A673 (cell line): Measurements from ENCODE around the gene SLC28A1. TPM values are rescaled to one million over a fixed set of nuclear protein-coding genes. Genes with fewer than 3 reads are reported as not detected.

Experiments used
- BruUV-seq: library from RNA; stranded (reverse); fragments of 400-500 nt; replicated peaks from 2 replicates; lab custom pipeline; 2021; lab: Mats Ljungman, UMichigan
- CTCF ChIA-PET: fragments of 300-600 bp; sonication (Branson Sonifier 250); formaldehyde crosslinking; loops from one replicate; lab custom pipeline; 2022; ENCODE audit warnings: antibody characterized with exemption; lab: Charles Lee
- POLR2A ChIA-PET: fragments of 300-600 bp; sonication (Branson Sonifier 250); formaldehyde crosslinking; loops from one replicate; lab custom pipeline; 2022; ENCODE audit warnings: antibody characterized with exemption; ENCODE audit not compliant: low non-redundant PET; lab: Charles Lee
- DNase-seq: peaks from one replicate; pipeline ENCODE4 v3.0.0-alpha.2; 2015; ENCODE audit warnings: low spot score
- H3K27ac ChIP-seq: fragments of 200-600 bp; sonication (generic); 2 replicates; pipeline ENCODE4 v1.5.1; 2016; ENCODE audit warnings: mixed run types, low read depth, mild to moderate bottlenecking, mixed read lengths, antibody characterized with exemption, low read length; ENCODE audit not compliant: poor library complexity, severe bottlenecking
- H3K27me3 ChIP-seq: fragments of 200-600 bp; sonication (generic); replicated peaks from 2 replicates; pipeline ENCODE4 v1.6.1; 2017; ENCODE audit warnings: mixed run types, low read depth, mild to moderate bottlenecking, mixed read lengths, antibody characterized with exemption, low read length; ENCODE audit not compliant: insufficient read depth, poor library complexity
- H3K36me3 ChIP-seq: fragments of 200-600 bp; sonication (generic); 2 replicates; pipeline ENCODE4 v1.6.1; 2016; ENCODE audit warnings: mixed run types, mild to moderate bottlenecking, mixed read lengths, antibody characterized with exemption, low read length; ENCODE audit not compliant: insufficient read depth, poor library complexity, severe bottlenecking
- H3K4me1 ChIP-seq: fragments of 200-600 bp; sonication (generic); 2 replicates; pipeline ENCODE4 v1.6.1; 2017; ENCODE audit warnings: mixed run types, mild to moderate bottlenecking, mixed read lengths, antibody characterized with exemption, low read length; ENCODE audit not compliant: insufficient read depth, poor library complexity, severe bottlenecking
- H3K4me3 ChIP-seq: fragments of 200-600 bp; sonication (generic); 2 replicates; pipeline ENCODE4 v1.5.1; 2016; ENCODE audit warnings: low read depth, mixed run types, mild to moderate bottlenecking, mixed read lengths, low read length; ENCODE audit not compliant: poor library complexity, severe bottlenecking
- H3K9me3 ChIP-seq: fragments of 200-600 bp; sonication (generic); 2 replicates; pipeline ENCODE4 v1.6.1; 2016; ENCODE audit warnings: mixed run types, low read depth, mild to moderate bottlenecking, mixed read lengths, antibody characterized with exemption, low read length; ENCODE audit not compliant: poor library complexity, severe bottlenecking
- EZH2 ChIP-seq: fragments of 200-600 bp; sonication (generic); IDR thresholded peaks from 2 replicates; pipeline ENCODE4 v1.6.1; 2017; ENCODE audit warnings: borderline replicate concordance, low read depth, mild to moderate bottlenecking, mixed read lengths, antibody characterized with exemption, low read length; ENCODE audit not compliant: poor library complexity, severe bottlenecking
- intact Hi-C: fragments of 100-400 bp; cut with micrococcal nuclease; formaldehyde crosslinking; loops from one replicate; pipeline ENCODE4 v1.10.0; 2022; ENCODE audit not compliant: unreplicated experiment
- total RNA-seq: library from RNA; stranded (reverse); gene quantifications from 2 replicates; pipeline ENCODE4 v1.2.3, GENCODE V29; 2021
- TF ChIP-seq, protein P1 (sequence below): fragments of 300-800, 200-600 bp; sonication (generic); conservative IDR thresholded peaks from 2 replicates; pipeline ENCODE4 v1.5.1; 2017; ENCODE audit warnings: low read depth, mild to moderate bottlenecking, antibody characterized with exemption, low read length, moderate library complexity, mixed read lengths

Gene SLC28A1
- total RNA-seq, 1 experiment from 2014 or later, result not detected

- no TSS peak for BruUV-seq
- H3K4me3 ChIP-seq, result no peak overlapping the region
- intact Hi-C loops, result no loop called here
- ChIA-PET CTCF (no interaction called here), POLR2A (no interaction called here)
- TF ChIP-seq, protein P1, sequence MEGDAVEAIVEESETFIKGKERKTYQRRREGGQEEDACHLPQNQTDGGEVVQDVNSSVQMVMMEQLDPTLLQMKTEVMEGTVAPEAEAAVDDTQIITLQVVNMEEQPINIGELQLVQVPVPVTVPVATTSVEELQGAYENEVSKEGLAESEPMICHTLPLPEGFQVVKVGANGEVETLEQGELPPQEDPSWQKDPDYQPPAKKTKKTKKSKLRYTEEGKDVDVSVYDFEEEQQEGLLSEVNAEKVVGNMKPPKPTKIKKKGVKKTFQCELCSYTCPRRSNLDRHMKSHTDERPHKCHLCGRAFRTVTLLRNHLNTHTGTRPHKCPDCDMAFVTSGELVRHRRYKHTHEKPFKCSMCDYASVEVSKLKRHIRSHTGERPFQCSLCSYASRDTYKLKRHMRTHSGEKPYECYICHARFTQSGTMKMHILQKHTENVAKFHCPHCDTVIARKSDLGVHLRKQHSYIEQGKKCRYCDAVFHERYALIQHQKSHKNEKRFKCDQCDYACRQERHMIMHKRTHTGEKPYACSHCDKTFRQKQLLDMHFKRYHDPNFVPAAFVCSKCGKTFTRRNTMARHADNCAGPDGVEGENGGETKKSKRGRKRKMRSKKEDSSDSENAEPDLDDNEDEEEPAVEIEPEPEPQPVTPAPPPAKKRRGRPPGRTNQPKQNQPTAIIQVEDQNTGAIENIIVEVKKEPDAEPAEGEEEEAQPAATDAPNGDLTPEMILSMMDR, result no peak
- TF ChIP-seq EZH2, result no peak
- H3K9me3 ChIP-seq, result no peaks in the 10 kb centered on the region
- no peaks in the 10 kb centered on the region for H3K4me1 ChIP-seq
- DNase-seq, result no peak
- no peaks in the 10 kb centered on the region for H3K36me3 ChIP-seq
- H3K27me3 ChIP-seq, result no peaks in the 10 kb centered on the region
- H3K27ac ChIP-seq, result no peak overlapping the region
These were observed 3.5 kb upstream of the SLC28A1 start for GRCh38 chr15:84880822-84881519.

- no TSS peak for BruUV-seq
- ChIA-PET POLR2A (no interaction called here), CTCF (no interaction called here)
- Histone ChIP-seq H3K36me3 (no peaks in the 10 kb centered on the region), H3K9me3 (no peaks in the 10 kb centered on the region), H3K27ac (no peak overlapping the region), H3K27me3 (no peaks in the 10 kb centered on the region), H3K4me3 (no peak overlapping the region), H3K4me1 (no peaks in the 10 kb centered on the region)
- no peak for DNase-seq
- intact Hi-C loops, result no loop called here
- TF ChIP-seq, protein P1, result no peak
- TF ChIP-seq EZH2, result no peak
These were observed 3.0 kb upstream of the SLC28A1 start for GRCh38 chr15:84881520-84881830.

DNA sequence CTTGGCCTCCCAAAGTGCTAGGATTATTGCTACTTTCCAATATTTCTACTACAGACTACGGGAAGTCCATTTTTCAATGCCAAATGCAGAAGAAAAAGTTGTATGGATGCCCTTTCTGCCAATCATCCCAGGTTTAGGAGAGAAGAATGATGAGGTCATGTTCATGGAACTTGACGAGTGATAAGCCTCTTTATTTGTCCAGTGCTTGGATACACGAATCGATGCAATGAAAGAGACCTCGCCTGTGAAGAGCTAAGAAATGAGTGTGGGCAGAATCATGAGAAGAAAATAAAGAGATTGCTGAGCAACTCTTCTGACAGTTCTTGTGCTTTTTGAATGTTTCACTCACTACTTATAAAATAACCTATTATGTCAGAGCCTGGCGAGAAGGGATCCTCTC, 996 bp upstream of the SLC28A1 start:
- no TSS peak for BruUV-seq
- Histone ChIP-seq H3K36me3 (no peaks in the 10 kb centered on the region), H3K27ac (no peak overlapping the region), H3K4me1 (no peaks in the 10 kb centered on the region), H3K9me3 (no peaks in the 10 kb centered on the region), H3K4me3 (no peak overlapping the region), H3K27me3 (no peaks in the 10 kb centered on the region)
- POLR2A ChIA-PET, result no interaction called here
- TF ChIP-seq EZH2, result no peak
- TF ChIP-seq, protein P1, result no peak
- CTCF ChIA-PET, result no interaction called here
- intact Hi-C loops, result no loop called here
- DNase-seq, result no peak
